ENCODE measurements around the gene GAB3.

GRCh38 chrX:154795016-154795415, 44.1 kb upstream of the GAB3 start:
- TF ChIP-seq POLR2A (IDR thresholded peaks at IDR 0.05; ENCODE audit: low read length) = no peak
- no peak for TF ChIP-seq GATA1 (IDR thresholded peaks at IDR 0.05; ENCODE audit: low read depth, low read length)
